GM23338 (cell line): ENCODE results near the gene ARHGEF2.

Experiments used
- CTCF ChIP-seq, 2 experiments: fragments of 200-600 bp in 1 of 2; sonication (generic) in 1 of 2; conservative IDR thresholded peaks; 2 replicates each; pipeline versions ENCODE4 v1.5.1 to v1.6.1; 2016 to 2017; ENCODE audit warnings: antibody characterized with exemption in 2 of 2, low read depth in 2 of 2, mild to moderate bottlenecking in 2 of 2, moderate library complexity in 1 of 2
- POLR2AphosphoS5 ChIP-seq: IDR thresholded peaks from 2 replicates; pipeline ENCODE4 v1.6.1; 2016; ENCODE audit warnings: antibody characterized with exemption, low read depth
- REST ChIP-seq: IDR thresholded peaks from one replicate; pipeline ENCODE4 v1.6.1; 2018; ENCODE audit warnings: antibody characterized with exemption; ENCODE audit not compliant: unreplicated experiment

GRCh38 chr1:156021093-156021428 is 42.7 kb upstream of the ARHGEF2 start:
- TF ChIP-seq CTCF (conservative IDR thresholded peaks at IDR 0.05; ENCODE audit: low read depth in 2 of 2) (no peak), REST (no peak), POLR2AphosphoS5 (no peak)
